Measurements from ENCODE around the gene PEX11G.

Gene PEX11G

DNA sequence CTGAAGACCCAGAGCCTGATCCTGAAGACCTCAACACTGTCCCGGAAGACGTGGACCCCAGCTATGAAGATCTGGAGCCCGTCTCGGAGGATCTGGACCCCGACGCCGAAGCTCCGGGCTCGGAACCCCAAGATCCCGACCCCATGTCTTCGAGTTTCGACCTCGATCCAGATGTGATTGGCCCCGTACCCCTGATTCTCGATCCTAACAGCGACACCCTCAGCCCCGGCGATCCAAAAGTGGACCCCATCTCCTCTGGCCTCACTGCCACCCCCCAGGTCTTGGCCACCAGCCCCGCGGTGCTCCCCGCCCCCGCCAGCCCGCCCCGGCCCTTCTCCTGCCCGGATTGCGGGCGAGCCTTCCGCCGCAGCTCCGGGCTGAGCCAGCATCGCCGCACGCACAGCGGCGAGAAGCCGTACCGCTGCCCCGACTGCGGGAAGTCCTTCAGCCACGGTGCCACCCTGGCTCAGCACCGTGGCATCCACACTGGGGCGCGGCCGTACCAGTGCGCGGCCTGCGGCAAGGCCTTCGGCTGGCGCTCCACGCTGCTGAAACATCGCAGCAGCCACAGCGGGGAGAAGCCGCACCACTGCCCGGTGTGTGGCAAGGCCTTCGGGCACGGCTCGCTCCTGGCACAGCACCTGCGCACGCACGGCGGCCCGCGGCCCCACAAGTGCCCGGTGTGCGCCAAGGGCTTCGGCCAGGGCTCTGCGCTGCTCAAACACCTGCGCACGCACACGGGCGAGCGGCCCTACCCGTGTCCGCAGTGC is 30.7 kb upstream of the PEX11G start:
- Histone ChIP-seq H3K9me2 (replicated peaks; ENCODE audit: low read depth, low read length) (no peaks in the 10 kb centered on the region), H3K9me3 (ENCODE audit: insufficient read depth, low read depth, low read length) (no peaks in the 10 kb centered on the region), H3F3A (ENCODE audit: low read depth) (no peaks in the 10 kb centered on the region), H3K9ac (ENCODE audit: low read depth, low read length, poor library complexity, severe bottlenecking) (no peak overlapping the region), H3K36me3 (ENCODE audit: insufficient read depth, low read length) (no peaks in the 10 kb centered on the region), H3K4me3 (ENCODE audit: low read length, poor library complexity, severe bottlenecking) (no peak overlapping the region), H3K27me3 (ENCODE audit: insufficient read depth, low read length, poor library complexity, severe bottlenecking) (no peaks in the 10 kb centered on the region), H2AFZ (ENCODE audit: low read length) (no peak overlapping the region), H4K20me1 (ENCODE audit: insufficient read depth, low read length, poor library complexity, severe bottlenecking) (no peaks in the 10 kb centered on the region), H3K79me2 (ENCODE audit: insufficient read depth, low read length) (peaks cover 6% of the 10 kb centered on the region), H3K4me2 (ENCODE audit: low read depth, low read length, poor library complexity, severe bottlenecking) (no peak overlapping the region), H3K4me1 (ENCODE audit: insufficient read depth, low read length, poor library complexity, severe bottlenecking) (peaks cover 25% of the 10 kb centered on the region)
- no peak for TF ChIP-seq EZH2phosphoT487 (IDR thresholded peaks at IDR 0.05; ENCODE audit: borderline replicate concordance)
- TF ChIP-seq, protein P1, sequence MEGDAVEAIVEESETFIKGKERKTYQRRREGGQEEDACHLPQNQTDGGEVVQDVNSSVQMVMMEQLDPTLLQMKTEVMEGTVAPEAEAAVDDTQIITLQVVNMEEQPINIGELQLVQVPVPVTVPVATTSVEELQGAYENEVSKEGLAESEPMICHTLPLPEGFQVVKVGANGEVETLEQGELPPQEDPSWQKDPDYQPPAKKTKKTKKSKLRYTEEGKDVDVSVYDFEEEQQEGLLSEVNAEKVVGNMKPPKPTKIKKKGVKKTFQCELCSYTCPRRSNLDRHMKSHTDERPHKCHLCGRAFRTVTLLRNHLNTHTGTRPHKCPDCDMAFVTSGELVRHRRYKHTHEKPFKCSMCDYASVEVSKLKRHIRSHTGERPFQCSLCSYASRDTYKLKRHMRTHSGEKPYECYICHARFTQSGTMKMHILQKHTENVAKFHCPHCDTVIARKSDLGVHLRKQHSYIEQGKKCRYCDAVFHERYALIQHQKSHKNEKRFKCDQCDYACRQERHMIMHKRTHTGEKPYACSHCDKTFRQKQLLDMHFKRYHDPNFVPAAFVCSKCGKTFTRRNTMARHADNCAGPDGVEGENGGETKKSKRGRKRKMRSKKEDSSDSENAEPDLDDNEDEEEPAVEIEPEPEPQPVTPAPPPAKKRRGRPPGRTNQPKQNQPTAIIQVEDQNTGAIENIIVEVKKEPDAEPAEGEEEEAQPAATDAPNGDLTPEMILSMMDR (conservative IDR thresholded peaks at IDR 0.05; ENCODE audit: low read length): no peak

DNA sequence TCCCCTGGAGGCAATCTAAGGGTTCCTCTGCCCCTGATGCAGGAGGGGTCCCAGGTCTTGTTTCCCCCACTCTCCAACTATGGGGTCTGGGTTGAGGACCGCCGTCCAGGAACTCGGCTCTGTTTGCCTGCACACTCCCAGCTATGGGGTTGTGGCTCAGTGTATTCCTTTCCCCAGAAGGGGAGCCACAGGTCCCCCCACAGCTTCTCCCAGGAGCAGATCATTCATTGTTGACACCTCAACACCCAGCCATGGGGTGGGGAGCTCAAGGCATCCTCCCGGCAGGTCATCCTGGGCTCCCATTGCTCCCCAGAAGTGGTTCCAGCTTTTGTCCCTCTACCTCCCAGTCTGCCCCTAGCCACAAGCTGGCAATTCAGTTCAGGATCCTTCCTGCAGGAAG is 28.0 kb upstream of the PEX11G start:
- Histone ChIP-seq H3K9me2 (replicated peaks; ENCODE audit: low read depth, low read length) (no peaks in the 10 kb centered on the region), H3K4me3 (ENCODE audit: low read length, poor library complexity, severe bottlenecking) (peak overlapping the region; percentile 93), H3K79me2 (ENCODE audit: insufficient read depth, low read length) (peaks cover 6% of the 10 kb centered on the region), H2AFZ (ENCODE audit: low read length) (peak overlapping the region; percentile 57; the same call in 1 of the 2 replicates), H3K36me3 (ENCODE audit: insufficient read depth, low read length) (no peaks in the 10 kb centered on the region), H3K4me2 (ENCODE audit: low read depth, low read length, poor library complexity, severe bottlenecking) (peak overlapping the region; percentile 99), H3K4me1 (ENCODE audit: insufficient read depth, low read length, poor library complexity, severe bottlenecking) (peaks cover 16% of the 10 kb centered on the region), H3F3A (ENCODE audit: low read depth) (no peaks in the 10 kb centered on the region), H3K27me3 (ENCODE audit: insufficient read depth, low read length, poor library complexity, severe bottlenecking) (no peaks in the 10 kb centered on the region), H3K9ac (ENCODE audit: low read depth, low read length, poor library complexity, severe bottlenecking) (peak overlapping the region; percentile 86), H4K20me1 (ENCODE audit: insufficient read depth, low read length, poor library complexity, severe bottlenecking) (no peaks in the 10 kb centered on the region), H3K9me3 (ENCODE audit: insufficient read depth, low read depth, low read length) (no peaks in the 10 kb centered on the region)
- TF ChIP-seq, protein P1 (conservative IDR thresholded peaks at IDR 0.05; ENCODE audit: low read length): no peak
- TF ChIP-seq EZH2phosphoT487 (IDR thresholded peaks at IDR 0.05; ENCODE audit: borderline replicate concordance): no peak

DNA sequence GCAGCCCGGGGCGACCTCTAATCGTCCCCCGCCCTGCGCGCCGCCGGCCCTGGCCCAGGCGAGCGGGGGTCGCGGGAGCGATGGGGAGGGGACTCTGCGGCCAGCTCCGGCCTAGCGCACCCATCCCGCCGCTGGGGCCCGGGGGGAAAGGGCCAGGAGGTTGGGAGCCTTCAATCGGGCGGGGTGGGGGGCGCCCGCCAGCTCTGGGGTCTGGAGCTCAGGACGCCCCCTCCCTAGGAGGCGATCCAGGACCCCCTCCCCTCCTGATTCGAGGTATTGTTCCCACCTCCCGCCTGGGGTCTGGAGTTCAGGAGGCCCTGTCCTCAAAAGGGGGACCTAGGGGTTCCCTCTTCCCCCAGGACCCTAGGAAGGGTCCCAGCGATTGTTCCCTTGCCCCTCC is 27.5 kb upstream of the PEX11G start:
- no peaks in the 10 kb centered on the region for H3K9me2 ChIP-seq (replicated peaks; ENCODE audit: low read depth, low read length)
- H3K4me3 ChIP-seq (ENCODE audit: low read length, poor library complexity, severe bottlenecking): peak overlapping the region; percentile 93
- no peaks in the 10 kb centered on the region for H4K20me1 ChIP-seq (ENCODE audit: insufficient read depth, low read length, poor library complexity, severe bottlenecking)
- H3K9ac ChIP-seq (ENCODE audit: low read depth, low read length, poor library complexity, severe bottlenecking): peak overlapping the region; percentile 86
- H3F3A ChIP-seq (ENCODE audit: low read depth): no peaks in the 10 kb centered on the region
- TF ChIP-seq, protein P1 (conservative IDR thresholded peaks at IDR 0.05; ENCODE audit: low read length): no peak
- no peak for TF ChIP-seq EZH2phosphoT487 (IDR thresholded peaks at IDR 0.05; ENCODE audit: borderline replicate concordance)
- peaks cover 6% of the 10 kb centered on the region for H3K79me2 ChIP-seq (ENCODE audit: insufficient read depth, low read length)
- H3K9me3 ChIP-seq (ENCODE audit: insufficient read depth, low read depth, low read length): no peaks in the 10 kb centered on the region
- no peaks in the 10 kb centered on the region for H3K27me3 ChIP-seq (ENCODE audit: insufficient read depth, low read length, poor library complexity, severe bottlenecking)
- peaks cover 15% of the 10 kb centered on the region for H3K4me1 ChIP-seq (ENCODE audit: insufficient read depth, low read length, poor library complexity, severe bottlenecking)
- peak overlapping the region; percentile 99 for H3K4me2 ChIP-seq (ENCODE audit: low read depth, low read length, poor library complexity, severe bottlenecking)
- H3K36me3 ChIP-seq (ENCODE audit: insufficient read depth, low read length): no peaks in the 10 kb centered on the region
- H2AFZ ChIP-seq (ENCODE audit: low read length): peak overlapping the region; percentile 57
